Measurements from ENCODE around the gene SYT9. TPM values are rescaled to one million over a fixed set of nuclear protein-coding genes. Genes with fewer than 3 reads are reported as not detected.

Gene SYT9
- polyA plus RNA-seq, 3 donors: not detected

DNA sequence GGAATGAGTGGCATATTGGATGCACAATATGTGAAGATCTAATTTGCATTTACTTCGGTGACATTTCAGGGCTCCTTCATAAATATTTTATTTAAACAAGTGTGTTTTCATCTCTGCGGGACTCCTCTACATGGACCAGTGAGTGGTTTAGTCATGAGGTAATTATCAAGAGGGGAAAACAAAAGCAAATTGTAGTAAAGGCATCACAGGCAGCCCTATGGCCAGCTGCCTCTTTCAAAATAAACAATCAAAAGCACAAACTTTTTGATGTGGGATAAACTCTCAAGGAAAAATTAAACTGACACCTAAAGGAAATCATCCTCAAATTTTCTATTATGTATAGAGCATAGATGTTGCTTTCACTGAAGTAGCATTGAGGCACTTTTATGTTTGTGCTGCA, 6.0 kb downstream of the SYT9 start:
- no peaks in the 10 kb centered on the region for H3K36me3 ChIP-seq (replicated peaks in 1 of 2; ENCODE audit: control insufficient read depth in 1 of 2, insufficient read depth in 2 of 2, low read length in 2 of 2)
- H3K27me3 Mint-ChIP-seq (ENCODE audit: low read depth in 3 of 3): peaks cover 20 to 26% (median 21%) of the 10 kb centered on the region in 3 donors
- no CpG with 5 or more reads among the region's 2 CpGs for WGBS (ENCODE audit: insufficient coverage)
- TF ChIP-seq CTCF (IDR thresholded peaks at IDR 0.05): no peak
- peaks cover 32 to 40% of the 10 kb centered on the region in 2 donors for H3K27me3 ChIP-seq (ENCODE audit: control insufficient read depth in 2 of 2, insufficient read depth in 2 of 2, low read length in 2 of 2)
- H3K9me3 Mint-ChIP-seq: peaks cover 0 to 5% (median 0%) of the 10 kb centered on the region in 7 donors
- no peak overlapping the region for H3K4me3 Mint-ChIP-seq
- H3K27ac ChIP-seq (ENCODE audit: low read depth in 1 of 2, low read length in 2 of 2): no peak overlapping the region
- no peak overlapping the region for H3K4me2 ChIP-seq (replicated peaks; ENCODE audit: extremely low read depth, low read length, poor library complexity, severe bottlenecking)
- H3K4me1 Mint-ChIP-seq: no peaks in the 10 kb centered on the region
- H3K27ac Mint-ChIP-seq: no peak overlapping the region
- no peaks in the 10 kb centered on the region for H3K36me3 Mint-ChIP-seq
- intact Hi-C loops (cut with micrococcal nuclease): no loop called here
- H3K4me3 ChIP-seq (replicated peaks in 1 of 3; ENCODE audit: low read depth in 2 of 3, low read length in 3 of 3): no peak overlapping the region
- H2AFZ ChIP-seq (ENCODE audit: insufficient read depth, low read depth, low read length, poor library complexity, severe bottlenecking): no peak overlapping the region
- H3K9me3 ChIP-seq (replicated peaks in 1 of 2; ENCODE audit: control insufficient read depth in 1 of 2, insufficient read depth in 1 of 2, low read length in 2 of 2): peaks cover 0 to 12% of the 10 kb centered on the region in 2 donors
- no peaks in the 10 kb centered on the region for H3K79me2 ChIP-seq (ENCODE audit: insufficient read depth, low read length)
- no peaks in the 10 kb centered on the region for H4K20me1 ChIP-seq (ENCODE audit: insufficient read depth, low read length)
- H3K9ac ChIP-seq (ENCODE audit: insufficient read depth, low read length, poor library complexity, severe bottlenecking): no peak overlapping the region
- no peak for DNase-seq
- no peaks in the 10 kb centered on the region for H3K4me1 ChIP-seq (ENCODE audit: control insufficient read depth in 1 of 2, insufficient read depth in 2 of 2, low read length in 2 of 2)

DNA sequence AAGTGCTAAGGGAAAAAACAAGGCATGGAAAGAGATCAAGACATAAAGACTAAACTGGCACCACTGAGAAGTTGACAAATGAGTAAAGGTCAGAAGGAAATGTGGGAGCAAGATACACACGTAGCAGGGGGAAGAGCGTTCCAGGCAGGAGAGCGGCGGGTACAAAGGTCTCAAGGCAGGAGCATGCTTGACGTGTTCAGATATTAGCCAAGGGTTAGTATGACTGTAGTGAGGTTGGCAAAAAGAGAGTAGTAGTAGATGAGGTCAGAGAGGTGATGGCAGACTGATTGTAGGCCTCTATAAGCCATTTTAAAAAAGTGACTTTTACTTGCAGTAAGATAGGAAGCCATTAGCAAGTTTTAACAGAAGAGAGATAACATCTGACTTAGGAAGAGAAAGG, 9.9 kb downstream of the SYT9 start:
- TF ChIP-seq CTCF (IDR thresholded peaks at IDR 0.05): no peak
- no peaks in the 10 kb centered on the region for H3K9me3 Mint-ChIP-seq

More for the DNA sequence above, 9.9 kb downstream of the SYT9 start:
- Histone ChIP-seq H4K20me1 (ENCODE audit: insufficient read depth, low read length) (no peaks in the 10 kb centered on the region), H3K27ac (ENCODE audit: low read depth in 1 of 2, low read length in 2 of 2) (no peak overlapping the region), H2AFZ (ENCODE audit: insufficient read depth, low read depth, low read length, poor library complexity, severe bottlenecking) (no peak overlapping the region), H3K27me3 (ENCODE audit: control insufficient read depth in 2 of 2, insufficient read depth in 2 of 2, low read length in 2 of 2) (peaks cover 4 to 6% of the 10 kb centered on the region in 2 donors), H3K4me1 (ENCODE audit: control insufficient read depth in 1 of 2, insufficient read depth in 2 of 2, low read length in 2 of 2) (no peaks in the 10 kb centered on the region), H3K36me3 (replicated peaks in 1 of 2; ENCODE audit: control insufficient read depth in 1 of 2, insufficient read depth in 2 of 2, low read length in 2 of 2) (no peaks in the 10 kb centered on the region), H3K79me2 (ENCODE audit: insufficient read depth, low read length) (no peaks in the 10 kb centered on the region), H3K9me3 (replicated peaks in 1 of 2; ENCODE audit: control insufficient read depth in 1 of 2, insufficient read depth in 1 of 2, low read length in 2 of 2) (no peaks in the 10 kb centered on the region), H3K4me3 (replicated peaks in 1 of 3; ENCODE audit: low read depth in 2 of 3, low read length in 3 of 3) (no peak overlapping the region), H3K9ac (ENCODE audit: insufficient read depth, low read length, poor library complexity, severe bottlenecking) (no peak overlapping the region), H3K4me2 (replicated peaks; ENCODE audit: extremely low read depth, low read length, poor library complexity, severe bottlenecking) (no peak overlapping the region)
- intact Hi-C loops (cut with micrococcal nuclease): no loop called here
- Mint-ChIP-seq H3K4me1 (no peaks in the 10 kb centered on the region), H3K36me3 (no peaks in the 10 kb centered on the region), H3K27ac (no peak overlapping the region), H3K27me3 (ENCODE audit: low read depth in 3 of 3) (peaks cover 0 to 3% (median under 1%) of the 10 kb centered on the region in 3 donors), H3K4me3 (no peak overlapping the region)
- 100% methylated on average over 2 of the region's 5 CpGs for WGBS (ENCODE audit: insufficient coverage)
- DNase-seq: no peak
